ENCODE measurements around the gene ZFP36L1.
A peak's percentile ranks its signal among the peaks of the same experiment; 100 is the strongest.
"Not testable (repeated sequence)": the region's sequence is repeated elsewhere in the genome, so short reads cannot be mapped to it uniquely, and the experiment has no call there.

Gene ZFP36L1

GRCh38 chr14:68784226-68784910 lies 8.5 kb downstream of the ZFP36L1 start:
- peak; percentile 24 for DNase-seq (ENCODE audit: low spot score)

GRCh38 chr14:68783408-68784225 lies 9.2 kb downstream of the ZFP36L1 start:
- no peak for DNase-seq (ENCODE audit: low spot score)

GRCh38 chr14:68782091-68782981 lies 10.5 kb downstream of the ZFP36L1 start:
- no peak for DNase-seq (ENCODE audit: low spot score)

- DNase-seq (ENCODE audit: low spot score) = no peak
Observed at GRCh38 chr14:68781161-68782021, 11.5 kb downstream of the ZFP36L1 start.

- peak; percentile 61 for DNase-seq (ENCODE audit: low spot score)
Observed at GRCh38 chr14:68780358-68781160, 12.3 kb downstream of the ZFP36L1 start.

- no peak for DNase-seq (ENCODE audit: low spot score)
Observed at GRCh38 chr14:68779761-68780323, 13.0 kb downstream of the ZFP36L1 start.

GRCh38 chr14:68777644-68778043 lies 15.2 kb downstream of the ZFP36L1 start:
- DNase-seq (ENCODE audit: low spot score) = no peak

- DNase-seq (ENCODE audit: low spot score) = no peak
Observed at GRCh38 chr14:68775614-68776126, 17.2 kb downstream of the ZFP36L1 start.

GRCh38 chr14:68774771-68775613 lies 17.9 kb downstream of the ZFP36L1 start:
- no peak for DNase-seq (ENCODE audit: low spot score)

- DNase-seq (ENCODE audit: low spot score) = no peak
Observed at GRCh38 chr14:68772761-68773381, 20.0 kb downstream of the ZFP36L1 start.

- no peak for DNase-seq (ENCODE audit: low spot score)
Observed at GRCh38 chr14:68771631-68772030, 21.2 kb downstream of the ZFP36L1 start.

GRCh38 chr14:68770553-68771286 lies 22.1 kb downstream of the ZFP36L1 start:
- no peak for DNase-seq (ENCODE audit: low spot score)

- no peak for DNase-seq (ENCODE audit: low spot score)
Observed at GRCh38 chr14:68770051-68770450, 22.8 kb downstream of the ZFP36L1 start.

GRCh38 chr14:68768316-68768715 lies 24.6 kb downstream of the ZFP36L1 start:
- no peak for DNase-seq (ENCODE audit: low spot score)

GRCh38 chr14:68767248-68767645 lies 25.6 kb downstream of the ZFP36L1 start:
- no peak for DNase-seq (ENCODE audit: low spot score)

GRCh38 chr14:68766299-68767247 lies 26.3 kb downstream of the ZFP36L1 start:
- DNase-seq (ENCODE audit: low spot score) = no peak

- DNase-seq (ENCODE audit: low spot score) = not testable (repeated sequence)
Observed at GRCh38 chr14:68763843-68764242, 29.0 kb downstream of the ZFP36L1 start.

Data from cerebellar cortex (tissue), 1 donor.